GM12873 (cell line): ENCODE data around the gene EFNA5.

Source experiments
- TF ChIP-seq, protein P1 (sequence below): IDR thresholded peaks from 2 replicates; pipeline ENCODE4 v1.5.1; 2012; ENCODE audit warnings: low read depth, mild to moderate bottlenecking, moderate library complexity, low read length, control low read depth; ENCODE audit not compliant: insufficient read depth; ENCODE audit errors: missing control alignments

EFNA5 gene

DNA sequence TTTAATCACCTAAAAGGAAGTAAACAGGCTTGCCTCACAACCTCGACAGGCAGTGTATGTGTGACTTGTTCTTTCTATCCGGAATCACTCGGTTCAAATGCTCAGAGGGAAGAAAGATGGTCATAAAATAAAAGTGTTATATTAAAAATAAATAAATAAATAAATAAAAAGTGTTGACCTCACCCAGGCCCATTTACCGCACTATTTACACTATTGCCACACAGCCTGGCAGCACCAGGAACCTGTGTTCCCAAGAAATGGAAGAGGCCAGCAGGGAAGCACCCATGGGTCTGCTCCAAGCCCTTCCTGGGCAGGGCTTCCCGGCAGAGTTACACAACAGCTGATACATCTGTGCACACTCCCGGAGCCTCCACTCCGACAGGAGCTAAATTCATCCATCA, 127.9 kb downstream of the EFNA5 start:
- TF ChIP-seq, protein P1, sequence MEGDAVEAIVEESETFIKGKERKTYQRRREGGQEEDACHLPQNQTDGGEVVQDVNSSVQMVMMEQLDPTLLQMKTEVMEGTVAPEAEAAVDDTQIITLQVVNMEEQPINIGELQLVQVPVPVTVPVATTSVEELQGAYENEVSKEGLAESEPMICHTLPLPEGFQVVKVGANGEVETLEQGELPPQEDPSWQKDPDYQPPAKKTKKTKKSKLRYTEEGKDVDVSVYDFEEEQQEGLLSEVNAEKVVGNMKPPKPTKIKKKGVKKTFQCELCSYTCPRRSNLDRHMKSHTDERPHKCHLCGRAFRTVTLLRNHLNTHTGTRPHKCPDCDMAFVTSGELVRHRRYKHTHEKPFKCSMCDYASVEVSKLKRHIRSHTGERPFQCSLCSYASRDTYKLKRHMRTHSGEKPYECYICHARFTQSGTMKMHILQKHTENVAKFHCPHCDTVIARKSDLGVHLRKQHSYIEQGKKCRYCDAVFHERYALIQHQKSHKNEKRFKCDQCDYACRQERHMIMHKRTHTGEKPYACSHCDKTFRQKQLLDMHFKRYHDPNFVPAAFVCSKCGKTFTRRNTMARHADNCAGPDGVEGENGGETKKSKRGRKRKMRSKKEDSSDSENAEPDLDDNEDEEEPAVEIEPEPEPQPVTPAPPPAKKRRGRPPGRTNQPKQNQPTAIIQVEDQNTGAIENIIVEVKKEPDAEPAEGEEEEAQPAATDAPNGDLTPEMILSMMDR, result no peak

DNA sequence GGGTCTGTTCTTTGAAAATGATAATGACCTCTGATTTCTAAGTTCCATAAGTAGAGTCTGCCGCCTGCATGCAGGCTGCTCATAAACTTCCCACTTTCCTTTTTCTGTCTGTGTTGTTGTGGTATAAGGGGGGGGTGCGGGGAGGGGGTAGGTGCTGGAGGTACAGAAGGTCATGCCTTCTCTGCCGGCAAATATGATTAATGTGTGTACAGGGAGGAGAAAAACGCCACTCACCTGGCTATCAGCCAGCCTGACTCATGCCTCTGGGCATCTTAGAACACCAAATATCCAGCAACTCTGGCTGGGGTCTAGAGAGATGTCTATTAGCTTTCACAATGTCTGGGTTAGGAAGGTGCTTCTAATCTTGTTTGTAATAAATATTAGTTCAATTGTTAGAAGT, 128.3 kb downstream of the EFNA5 start:
- TF ChIP-seq, protein P1, result no peak

DNA sequence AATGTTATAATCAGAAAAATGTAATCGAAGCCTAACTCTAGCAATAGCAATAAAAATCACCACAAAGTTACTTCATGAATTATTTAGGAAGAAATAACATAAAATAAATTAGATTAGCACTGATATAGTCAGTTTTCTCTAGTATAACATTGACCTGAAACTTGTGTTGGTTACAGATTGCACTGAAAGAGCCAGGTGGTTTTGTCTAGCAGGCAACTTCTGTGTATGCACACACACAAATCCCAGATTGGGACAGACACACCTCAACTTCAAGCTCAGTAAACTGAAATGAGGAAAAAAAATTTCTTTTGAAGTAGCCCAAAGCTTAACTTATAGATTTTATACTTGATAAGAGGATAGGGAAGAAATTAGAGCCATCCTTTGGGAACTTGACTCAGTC, 129.3 kb downstream of the EFNA5 start:
- TF ChIP-seq, protein P1, result no peak

DNA sequence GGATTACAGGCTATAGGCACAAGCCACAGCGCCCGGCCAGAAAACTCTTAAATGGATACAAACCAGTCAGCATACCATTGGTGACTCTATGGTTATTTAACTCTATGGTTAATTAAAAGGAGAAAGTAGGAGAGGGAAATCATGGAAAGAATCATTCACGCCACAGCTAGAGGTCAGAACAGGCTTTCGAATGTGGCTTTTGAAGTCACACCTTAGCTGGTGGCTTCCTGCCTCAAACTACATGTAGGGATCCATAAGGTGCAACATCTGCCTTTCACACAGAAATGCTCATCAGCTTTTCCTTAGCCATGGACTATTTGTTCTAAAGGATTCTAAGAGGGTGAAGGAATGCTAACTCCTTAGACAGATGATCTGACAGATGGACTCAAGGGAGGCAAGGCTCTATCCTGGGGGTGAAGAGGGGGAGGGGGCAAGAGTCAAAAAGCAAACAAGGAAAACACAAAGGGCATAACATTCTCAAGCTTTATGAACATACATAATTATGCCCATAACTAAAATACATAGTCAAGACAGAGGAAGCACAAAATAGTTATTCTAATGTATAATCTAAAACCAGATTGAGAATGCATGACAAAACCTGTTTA, 130.9 kb downstream of the EFNA5 start:
- TF ChIP-seq, protein P1, result no peak

- TF ChIP-seq, protein P1, result no peak
Observed at GRCh38 chr5:107538805-107539445, 131.8 kb downstream of the EFNA5 start.

DNA sequence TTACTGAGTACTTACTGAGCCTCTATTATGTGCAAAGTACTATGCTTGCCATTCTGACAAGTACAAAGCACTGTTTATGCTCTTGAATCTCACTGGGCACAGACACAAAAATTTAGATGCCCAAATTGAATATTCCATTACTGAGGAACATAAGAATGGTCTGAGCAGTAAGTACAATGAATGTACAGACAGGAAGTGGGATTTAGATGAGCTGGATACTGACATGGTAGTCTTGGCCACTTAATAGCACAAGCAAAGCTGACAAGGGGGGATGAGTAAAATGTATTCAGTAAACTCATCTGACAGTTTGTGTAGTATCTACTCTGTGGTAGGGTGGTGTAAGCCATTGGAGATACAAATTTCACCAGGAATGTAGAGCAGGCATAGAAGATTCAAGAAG, 132.4 kb downstream of the EFNA5 start:
- TF ChIP-seq, protein P1, result no peak

- TF ChIP-seq, protein P1, result no peak
Observed at GRCh38 chr5:107535849-107536248, 134.9 kb downstream of the EFNA5 start.
